Nephron progenitor cell (in vitro differentiated cells): ENCODE measurements around the gene TMEM243.

Experiments used
- DNase-seq: peaks from one replicate; pipeline ENCODE4 v3.0.0; 2021
- H3K27ac Mint-ChIP-seq: 2 replicates; pipeline ENCODE4 v1.8.0; 2021; ENCODE audit warnings: mild to moderate bottlenecking, moderate library complexity, mixed read lengths
- H3K27me3 Mint-ChIP-seq: 2 replicates; pipeline ENCODE4 v1.8.0; 2021; ENCODE audit warnings: mild to moderate bottlenecking, low read depth, mixed read lengths; ENCODE audit not compliant: poor library complexity
- H3K36me3 Mint-ChIP-seq: 2 replicates; pipeline ENCODE4 v1.8.0; 2021; ENCODE audit warnings: low read depth, mixed read lengths
- H3K4me1 Mint-ChIP-seq: 2 replicates; pipeline ENCODE4 v1.8.0; 2021; ENCODE audit warnings: mixed read lengths
- H3K4me3 Mint-ChIP-seq: 2 replicates; pipeline ENCODE4 v1.8.0; 2021; ENCODE audit warnings: mild to moderate bottlenecking, moderate library complexity, mixed read lengths
- H3K9me3 Mint-ChIP-seq: 2 replicates; pipeline ENCODE4 v1.8.0; 2021; ENCODE audit warnings: mild to moderate bottlenecking, moderate library complexity, mixed read lengths
- CTCF ChIP-seq: fragments of 200-600 bp; sonication (generic); IDR thresholded peaks from 2 replicates; pipeline ENCODE4 v1.5.0; 2021; ENCODE audit warnings: antibody characterized with exemption

The TMEM243 gene

GRCh38 chr7:87231711-87232110 lies 12.2 kb upstream of the TMEM243 start:
- Mint-ChIP-seq H3K27ac (no peak overlapping the region), H3K9me3 (peaks cover 7% of the 10 kb centered on the region), H3K4me3 (no peak overlapping the region), H3K4me1 (no peaks in the 10 kb centered on the region), H3K27me3 (peaks cover 29% of the 10 kb centered on the region), H3K36me3 (no peaks in the 10 kb centered on the region)
- TF ChIP-seq CTCF = no peak
- DNase-seq = no peak

- Mint-ChIP-seq H3K9me3 (peaks cover 4% of the 10 kb centered on the region), H3K4me1 (no peaks in the 10 kb centered on the region), H3K27me3 (peaks cover 29% of the 10 kb centered on the region), H3K4me3 (no peak overlapping the region), H3K36me3 (no peaks in the 10 kb centered on the region), H3K27ac (no peak overlapping the region)
- no peak for DNase-seq
- no peak for TF ChIP-seq CTCF
These were observed 11.7 kb upstream of the TMEM243 start for GRCh38 chr7:87231258-87231657.

GRCh38 chr7:87226495-87226894 lies 7.0 kb upstream of the TMEM243 start:
- Mint-ChIP-seq H3K27me3 (peaks cover 22% of the 10 kb centered on the region), H3K36me3 (no peaks in the 10 kb centered on the region), H3K9me3 (no peaks in the 10 kb centered on the region), H3K4me1 (no peaks in the 10 kb centered on the region), H3K4me3 (no peak overlapping the region), H3K27ac (no peak overlapping the region)
- no peak for DNase-seq
- no peak for TF ChIP-seq CTCF

GRCh38 chr7:87225696-87226095 lies 6.2 kb upstream of the TMEM243 start:
- DNase-seq = no peak
- Mint-ChIP-seq H3K4me1 (peaks cover 5% of the 10 kb centered on the region), H3K4me3 (no peak overlapping the region), H3K36me3 (no peaks in the 10 kb centered on the region), H3K9me3 (no peaks in the 10 kb centered on the region), H3K27ac (no peak overlapping the region), H3K27me3 (peaks cover 21% of the 10 kb centered on the region)
- no peak for TF ChIP-seq CTCF

GRCh38 chr7:87223666-87224065 lies 4.1 kb upstream of the TMEM243 start:
- no peak for DNase-seq
- no peak for TF ChIP-seq CTCF
- Mint-ChIP-seq H3K4me3 (no peak overlapping the region), H3K4me1 (peaks cover 14% of the 10 kb centered on the region), H3K36me3 (no peaks in the 10 kb centered on the region), H3K27me3 (peaks cover 13% of the 10 kb centered on the region), H3K9me3 (no peaks in the 10 kb centered on the region), H3K27ac (no peak overlapping the region)

- TF ChIP-seq CTCF = no peak
- DNase-seq = peak; percentile 36
- H3K36me3 Mint-ChIP-seq = peaks cover 11% of the 10 kb centered on the region
- peak overlapping the region; percentile 77 for H3K4me3 Mint-ChIP-seq
- H3K27ac Mint-ChIP-seq = no peak overlapping the region
- no peaks in the 10 kb centered on the region for H3K9me3 Mint-ChIP-seq
- H3K27me3 Mint-ChIP-seq = no peaks in the 10 kb centered on the region
- H3K4me1 Mint-ChIP-seq = peaks cover 37% of the 10 kb centered on the region
These were observed 1.2 kb upstream of the TMEM243 start for GRCh38 chr7:87220734-87221215.
